HG03025 (cell line): ENCODE measurements around the gene NKD1.
"Not testable (repeated sequence)": the region's sequence is repeated elsewhere in the genome, so short reads cannot be mapped to it uniquely, and the experiment has no call there.

Experiments used
- ATAC-seq: cut with Tn5 transposase; IDR thresholded peaks from one replicate; pipeline ENCODE4 v1.9.1; 2021; ENCODE audit warnings: mild to moderate bottlenecking, moderate library complexity; ENCODE audit not compliant: unreplicated experiment, low FRiP score

The NKD1 gene, protein sequence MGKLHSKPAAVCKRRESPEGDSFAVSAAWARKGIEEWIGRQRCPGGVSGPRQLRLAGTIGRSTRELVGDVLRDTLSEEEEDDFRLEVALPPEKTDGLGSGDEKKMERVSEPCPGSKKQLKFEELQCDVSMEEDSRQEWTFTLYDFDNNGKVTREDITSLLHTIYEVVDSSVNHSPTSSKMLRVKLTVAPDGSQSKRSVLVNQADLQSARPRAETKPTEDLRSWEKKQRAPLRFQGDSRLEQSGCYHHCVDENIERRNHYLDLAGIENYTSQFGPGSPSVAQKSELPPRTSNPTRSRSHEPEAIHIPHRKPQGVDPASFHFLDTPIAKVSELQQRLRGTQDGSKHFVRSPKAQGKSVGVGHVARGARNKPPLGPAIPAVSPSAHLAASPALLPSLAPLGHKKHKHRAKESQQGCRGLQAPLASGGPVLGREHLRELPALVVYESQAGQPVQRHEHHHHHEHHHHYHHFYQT

DNA sequence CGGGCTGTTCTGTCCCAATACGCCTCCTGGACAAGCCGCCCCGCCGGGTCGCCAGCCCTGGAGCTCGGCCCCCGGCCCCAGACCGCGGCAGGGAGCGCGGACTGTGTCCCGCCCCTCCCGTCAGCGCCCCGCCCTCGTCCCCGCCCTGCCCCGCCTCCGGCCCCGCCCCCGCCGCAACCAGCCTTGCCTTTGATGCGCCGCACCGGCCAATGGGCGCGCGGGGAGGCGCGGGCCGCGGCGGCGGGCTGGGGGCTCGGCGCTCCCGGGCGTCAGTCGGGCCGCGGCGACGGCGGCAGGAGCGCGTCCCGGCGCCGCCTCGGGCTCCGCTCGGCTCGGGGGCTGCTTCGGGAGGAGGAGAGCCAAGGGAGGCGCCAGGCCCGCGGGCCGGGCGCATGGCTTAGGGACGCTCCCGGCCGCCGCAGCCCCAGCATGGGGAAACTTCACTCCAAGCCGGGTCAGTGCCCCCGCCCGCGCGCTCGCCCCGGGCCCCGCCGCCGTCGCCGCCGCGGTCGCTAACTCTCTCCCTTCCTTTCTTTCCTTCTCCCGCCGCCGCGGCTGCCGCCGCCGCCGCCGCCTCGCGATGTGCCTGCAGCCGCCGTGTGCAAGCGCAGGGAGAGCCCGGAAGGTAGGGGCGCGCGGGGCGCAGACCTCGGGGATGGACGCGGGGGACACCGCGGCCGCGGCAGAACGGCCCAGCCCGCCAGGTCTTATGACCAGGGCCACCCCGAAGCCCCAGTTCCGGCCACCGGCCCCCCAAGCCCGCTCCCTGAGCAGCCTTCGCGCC, at the start of gene NKD1:
TSS of gene NKD1 (plus strand) at position 272 of the 784 bp plus-strand sequence. CDS start at position 430, 158 bp downstream.
- peak; percentile 85 for ATAC-seq

- no peak for ATAC-seq
These were observed 49.6 kb upstream of the NKD1 start for GRCh38 chr16:50498431-50499155.

- no peak for ATAC-seq
These were observed 48.9 kb upstream of the NKD1 start for GRCh38 chr16:50499254-50499653.

DNA sequence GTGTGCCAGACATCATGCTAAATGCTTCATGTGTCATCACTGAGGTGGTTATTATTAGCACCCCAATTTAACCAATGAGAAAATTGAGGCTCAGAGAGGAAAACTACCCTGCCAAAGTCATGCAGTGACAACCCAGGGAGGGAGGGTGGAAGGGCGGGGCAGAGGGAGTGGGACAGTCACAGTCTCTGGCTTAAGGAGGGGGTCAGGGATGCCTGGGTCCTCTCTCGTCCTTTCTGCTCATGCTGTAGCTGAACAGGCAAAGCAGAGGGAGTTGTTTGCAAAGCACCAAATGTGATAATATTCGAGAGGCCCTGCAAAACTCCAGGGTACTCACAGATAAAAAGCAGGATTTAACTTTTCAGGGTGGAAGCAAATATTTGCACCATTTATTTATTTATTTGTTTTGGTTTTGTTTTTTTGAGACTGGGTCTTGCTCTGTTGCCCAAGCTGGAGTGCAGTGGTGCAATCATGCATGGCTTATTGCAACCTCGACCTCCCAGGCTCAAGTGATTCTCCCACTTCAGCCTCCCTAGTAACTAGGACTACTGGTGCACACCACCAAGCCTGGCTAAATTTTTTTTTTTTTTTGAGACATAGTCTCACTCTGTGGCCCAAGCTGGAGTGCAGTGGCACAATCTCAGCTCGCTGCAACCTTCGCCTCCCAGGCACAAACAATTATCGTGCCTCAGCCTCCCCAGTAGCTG, 47.9 kb upstream of the NKD1 start:
- ATAC-seq: no peak

DNA sequence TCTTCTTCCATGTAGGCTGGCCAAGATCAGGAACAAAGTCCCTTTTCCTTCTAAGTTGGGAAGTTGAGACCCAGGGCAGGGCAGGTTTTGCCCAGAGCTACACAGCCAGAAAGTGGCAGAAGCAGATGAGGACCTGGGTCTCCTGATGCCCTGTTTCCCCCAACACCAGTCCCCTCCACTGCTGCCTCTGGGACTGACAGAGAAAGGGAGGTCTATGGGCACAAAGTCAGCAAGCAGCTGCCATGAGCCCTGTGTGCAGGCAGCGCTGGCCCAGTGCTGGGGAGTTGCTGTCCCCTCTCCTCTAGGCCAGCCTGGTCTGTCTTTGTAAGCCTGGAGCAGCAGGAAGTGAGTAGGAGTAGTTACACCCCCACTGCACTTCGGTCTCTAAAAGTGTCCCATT, 46.9 kb upstream of the NKD1 start:
- no peak for ATAC-seq

GRCh38 chr16:50501986-50502615, 46.1 kb upstream of the NKD1 start:
- ATAC-seq: no peak

DNA sequence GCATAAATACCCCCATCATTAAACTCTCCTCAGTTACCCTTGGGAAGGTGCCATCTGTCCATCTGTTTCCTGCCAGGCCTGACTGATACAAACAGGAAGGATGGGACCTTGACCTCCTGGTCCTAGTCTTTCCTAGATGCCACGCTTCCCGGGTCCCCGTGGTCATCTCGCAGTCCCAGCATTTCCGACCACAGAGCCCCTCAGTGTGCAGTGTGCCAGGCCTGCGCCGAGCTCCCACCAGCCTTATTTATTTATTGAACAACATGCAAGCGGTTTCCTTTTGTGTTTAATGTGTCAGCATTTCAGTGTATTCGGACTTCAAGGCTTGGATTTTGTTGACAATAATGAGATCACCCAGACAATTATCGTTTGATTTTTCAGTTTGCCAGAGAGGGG, 45.6 kb upstream of the NKD1 start:
- no peak for ATAC-seq

DNA sequence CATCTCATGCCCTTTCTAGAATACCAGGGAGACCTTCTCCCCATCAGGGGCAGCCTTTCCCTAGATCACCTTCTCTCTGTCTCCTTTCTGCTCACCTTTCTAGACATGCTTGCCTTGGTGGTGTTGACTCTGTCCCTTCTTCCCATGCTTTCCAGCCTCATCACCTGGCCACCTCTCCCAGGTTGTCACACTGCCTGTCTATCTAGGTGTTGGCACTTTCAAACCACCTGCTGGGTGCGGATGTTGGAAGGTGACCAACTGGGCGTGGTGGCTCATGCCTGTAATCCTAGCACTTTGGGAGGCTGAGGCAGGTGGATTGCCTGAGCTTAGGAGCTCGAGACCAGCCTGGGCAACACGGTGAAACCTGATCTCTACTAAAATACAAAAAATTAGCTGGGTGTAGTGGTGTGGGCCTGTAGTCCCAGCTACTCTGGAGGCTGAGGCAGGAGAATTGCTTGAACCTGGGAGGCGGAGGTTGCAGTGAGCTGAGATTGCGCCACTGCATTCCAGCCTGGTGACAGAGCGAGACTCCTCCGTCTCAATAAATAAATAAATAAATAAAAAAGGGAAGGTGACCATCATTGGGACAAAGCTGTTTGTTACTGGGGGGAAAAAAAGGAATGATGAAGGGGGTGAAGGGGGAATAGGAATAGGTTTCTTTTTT, 44.2 kb upstream of the NKD1 start:
- not testable (repeated sequence) for ATAC-seq

DNA sequence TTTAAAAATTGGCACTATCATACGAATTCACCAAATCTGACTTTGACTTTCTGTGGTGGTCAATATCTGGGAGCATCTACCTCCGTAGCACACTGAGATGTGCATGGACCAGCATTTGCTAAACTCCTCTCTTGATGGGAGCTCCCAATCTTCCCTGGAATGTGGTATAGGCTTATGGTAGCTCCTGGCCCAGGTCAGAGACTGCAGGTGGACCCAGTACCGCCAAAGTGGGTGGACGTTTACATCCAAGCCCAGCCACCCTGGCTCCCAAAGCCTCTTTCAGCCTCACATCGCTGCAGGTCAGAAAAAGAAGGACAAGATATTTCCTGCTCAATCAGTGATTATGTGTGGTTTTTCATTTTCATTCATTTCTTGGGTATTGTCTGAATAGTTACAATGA, 43.1 kb upstream of the NKD1 start:
- no peak for ATAC-seq

- no peak for ATAC-seq
These were observed 42.3 kb upstream of the NKD1 start for GRCh38 chr16:50505714-50506542.

DNA sequence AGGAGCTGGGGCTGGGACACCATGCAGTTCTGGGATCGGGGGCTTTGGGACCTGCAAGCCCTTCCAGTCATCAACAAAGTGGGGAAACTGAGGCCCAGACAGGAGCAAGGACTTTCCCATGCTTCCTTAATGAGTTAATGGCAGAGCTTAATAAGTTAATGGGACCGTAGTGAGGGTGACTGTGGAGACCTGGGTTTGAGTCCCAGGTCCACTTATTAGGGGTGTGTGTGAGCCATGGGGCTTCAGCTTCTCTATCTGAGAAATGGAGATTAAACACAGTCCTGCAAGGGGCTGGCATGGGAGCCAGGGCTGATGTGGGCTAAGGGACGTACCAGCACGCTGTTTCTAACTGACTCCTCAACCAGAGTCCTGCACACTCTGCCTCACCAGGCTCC, 41.7 kb upstream of the NKD1 start:
- no peak for ATAC-seq

DNA sequence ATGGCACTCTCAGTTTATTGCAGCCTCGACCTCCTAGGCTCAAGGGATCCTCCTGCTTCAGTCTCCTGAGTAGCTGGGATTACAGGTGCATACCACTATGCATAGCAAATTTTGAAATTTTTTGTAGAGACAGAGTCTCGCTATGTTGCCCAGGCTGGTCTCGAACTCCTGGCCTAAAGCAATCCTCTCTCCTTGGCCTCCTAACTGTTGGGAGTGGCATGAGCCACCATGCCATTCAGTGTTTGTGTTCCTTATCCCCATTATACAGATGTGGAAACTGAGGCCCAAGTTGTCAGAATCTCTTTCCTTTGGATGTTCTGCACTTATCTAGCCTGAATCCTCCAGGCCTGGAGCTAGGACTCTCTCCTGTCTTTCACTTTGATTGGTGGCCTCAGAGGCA, 40.8 kb upstream of the NKD1 start:
- no peak for ATAC-seq

DNA sequence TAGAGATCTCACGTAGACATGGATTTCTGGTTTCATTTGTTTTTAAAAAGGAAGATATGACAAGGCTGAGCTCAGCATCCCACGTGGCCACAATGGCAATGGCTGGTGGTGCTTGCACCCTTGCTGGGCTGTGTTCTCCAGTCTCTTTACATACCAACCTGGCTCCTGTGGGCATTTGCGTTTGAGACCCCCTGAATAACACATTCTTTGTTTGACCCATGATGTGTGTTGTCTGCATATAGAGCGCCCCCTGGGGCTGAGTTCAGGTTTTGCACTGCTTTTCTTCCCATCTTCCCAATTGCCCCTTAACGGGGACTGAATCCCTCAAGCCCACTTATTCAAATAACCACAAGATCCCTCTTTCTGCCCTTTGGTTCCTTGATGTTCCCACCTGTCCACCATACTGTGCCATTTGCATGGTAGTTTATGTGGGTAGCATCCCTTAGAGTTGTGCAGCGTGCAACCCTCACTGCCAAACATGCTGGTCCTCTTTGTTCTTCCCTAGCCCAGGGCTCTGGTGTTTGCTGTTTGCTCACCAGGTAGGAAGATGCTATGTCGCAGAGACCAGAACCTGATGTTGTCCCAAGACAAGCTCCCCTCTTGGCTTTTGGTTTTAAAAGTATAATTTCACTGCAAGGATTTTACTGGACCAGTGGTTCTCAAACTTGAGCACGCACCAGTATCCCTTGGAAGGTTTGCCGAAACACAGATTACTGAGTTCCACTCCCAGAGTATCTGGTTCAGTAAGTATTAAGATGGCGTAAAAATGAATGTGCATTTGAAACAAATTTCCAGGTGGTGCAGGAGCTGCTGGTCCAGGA, 38.5 kb upstream of the NKD1 start:
- no peak for ATAC-seq

DNA sequence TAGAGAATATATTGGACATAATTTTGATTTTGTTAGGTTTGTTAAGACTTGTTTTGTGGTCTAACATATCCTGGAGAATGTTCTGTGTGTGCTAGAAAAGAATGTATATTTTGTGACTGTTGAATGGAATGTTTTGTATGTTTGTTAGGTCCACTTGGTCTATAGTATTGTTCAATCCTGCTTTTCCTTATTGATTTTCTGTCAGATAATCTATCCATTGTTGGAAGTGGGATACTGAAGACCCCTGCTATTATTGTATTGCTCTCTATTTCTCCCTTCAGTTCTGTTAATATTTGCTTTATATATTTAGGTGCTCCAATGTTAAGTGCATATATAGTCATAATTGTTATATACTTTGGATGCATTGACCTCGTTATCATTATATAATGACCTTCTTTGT, 33.0 kb upstream of the NKD1 start:
- ATAC-seq: no peak

- ATAC-seq: no peak
These were observed 31.8 kb upstream of the NKD1 start for GRCh38 chr16:50516401-50516800.

GRCh38 chr16:50516890-50517289, 31.3 kb upstream of the NKD1 start:
- no peak for ATAC-seq

GRCh38 chr16:50517450-50518252, 30.5 kb upstream of the NKD1 start:
- ATAC-seq: no peak
